ENCODE results near the gene RPTOR.
A peak's percentile ranks its signal among the peaks of the same experiment; 100 is the strongest.

The RPTOR gene

DNA sequence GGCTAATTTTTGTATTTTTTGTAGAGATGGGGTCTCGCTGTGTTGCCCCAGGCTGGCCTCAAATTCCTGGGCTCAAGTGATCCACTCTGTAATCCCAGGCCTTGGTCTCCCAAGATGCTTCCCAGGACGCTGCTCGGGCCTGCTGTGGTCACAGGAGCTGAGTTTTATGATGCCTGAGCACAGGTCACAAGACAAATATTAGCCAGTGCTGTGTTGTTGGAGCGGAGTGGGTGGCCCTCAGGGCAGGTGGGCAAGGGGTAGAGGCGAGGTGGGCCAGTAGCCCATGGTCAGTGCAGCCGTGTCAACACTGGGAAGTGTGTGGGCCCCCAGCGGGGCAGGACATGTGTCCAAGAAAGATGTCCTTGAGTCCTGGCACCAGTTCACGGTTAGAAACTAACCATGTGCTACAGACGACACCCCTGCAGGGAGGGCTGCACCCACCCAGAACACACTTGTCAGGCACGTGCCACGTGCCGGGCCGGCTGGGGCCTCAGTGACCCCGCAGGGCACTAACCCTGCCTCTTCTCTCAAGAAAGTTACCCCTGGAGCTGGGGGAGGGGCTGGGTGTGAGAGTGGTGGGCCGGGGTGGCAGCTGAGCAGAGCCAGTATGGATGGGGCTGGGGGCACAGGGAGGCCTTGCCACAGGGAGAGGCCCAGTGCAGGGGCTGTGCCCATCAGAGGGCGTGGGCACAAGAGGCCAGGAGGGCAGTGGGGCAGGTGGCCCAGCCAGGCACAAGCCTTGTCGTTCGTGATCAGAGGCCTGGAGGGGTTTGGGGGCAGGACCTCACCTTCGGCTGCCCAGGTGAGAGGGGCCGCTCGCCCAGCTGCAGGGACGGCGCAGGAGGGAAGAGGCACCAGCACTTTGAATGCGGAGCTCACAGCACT, 343.9 kb downstream of the RPTOR start:
- no peak for DNase-seq

DNA sequence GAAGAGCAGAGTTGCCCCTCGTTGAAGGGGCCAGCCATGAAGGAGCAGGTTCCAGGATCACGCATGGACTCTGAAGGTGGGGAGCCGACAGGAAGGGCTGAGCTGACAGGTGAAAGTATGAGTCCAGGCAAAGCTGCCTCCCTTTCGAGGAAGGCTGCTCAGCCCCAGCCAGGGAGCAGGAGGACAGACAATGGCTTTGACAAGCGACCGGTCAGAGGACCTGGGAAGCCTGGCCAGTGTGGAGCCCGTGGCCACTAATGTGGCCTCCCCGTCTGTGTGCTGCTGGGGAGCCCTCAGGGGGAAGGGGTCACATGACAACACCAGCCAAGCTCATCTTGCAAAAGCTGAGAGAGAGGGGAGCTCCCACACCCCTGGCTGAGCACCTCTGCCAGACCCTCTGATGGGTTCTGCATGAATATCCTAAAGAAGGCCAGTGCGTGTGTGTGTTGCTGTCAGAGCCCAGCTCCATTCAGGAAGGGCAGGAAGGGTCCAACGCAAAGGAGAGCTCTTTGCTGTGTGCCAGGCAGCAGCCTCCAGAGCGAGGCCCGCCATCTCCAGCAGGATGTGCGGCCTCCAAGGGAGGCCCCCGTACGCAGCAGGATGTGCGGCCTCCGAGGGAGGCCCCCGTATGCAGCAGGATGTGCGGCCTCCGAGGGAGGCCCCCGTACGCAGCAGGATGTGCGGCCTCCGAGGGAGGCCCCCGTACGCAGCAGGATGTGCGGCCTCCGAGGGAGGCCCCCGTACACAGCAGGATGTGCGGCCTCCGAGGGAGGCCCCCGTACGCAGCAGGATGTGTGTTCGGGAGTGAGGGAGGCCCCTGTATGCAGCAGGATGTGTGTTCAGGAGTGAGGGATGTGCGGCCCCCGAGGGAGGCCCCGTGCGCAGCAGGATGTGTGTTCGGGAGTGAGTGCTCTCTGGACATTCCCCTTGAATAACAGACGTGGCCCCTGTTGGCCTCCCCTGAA, 344.9 kb downstream of the RPTOR start:
- peak; percentile 96 to 97 for DNase-seq

DNA sequence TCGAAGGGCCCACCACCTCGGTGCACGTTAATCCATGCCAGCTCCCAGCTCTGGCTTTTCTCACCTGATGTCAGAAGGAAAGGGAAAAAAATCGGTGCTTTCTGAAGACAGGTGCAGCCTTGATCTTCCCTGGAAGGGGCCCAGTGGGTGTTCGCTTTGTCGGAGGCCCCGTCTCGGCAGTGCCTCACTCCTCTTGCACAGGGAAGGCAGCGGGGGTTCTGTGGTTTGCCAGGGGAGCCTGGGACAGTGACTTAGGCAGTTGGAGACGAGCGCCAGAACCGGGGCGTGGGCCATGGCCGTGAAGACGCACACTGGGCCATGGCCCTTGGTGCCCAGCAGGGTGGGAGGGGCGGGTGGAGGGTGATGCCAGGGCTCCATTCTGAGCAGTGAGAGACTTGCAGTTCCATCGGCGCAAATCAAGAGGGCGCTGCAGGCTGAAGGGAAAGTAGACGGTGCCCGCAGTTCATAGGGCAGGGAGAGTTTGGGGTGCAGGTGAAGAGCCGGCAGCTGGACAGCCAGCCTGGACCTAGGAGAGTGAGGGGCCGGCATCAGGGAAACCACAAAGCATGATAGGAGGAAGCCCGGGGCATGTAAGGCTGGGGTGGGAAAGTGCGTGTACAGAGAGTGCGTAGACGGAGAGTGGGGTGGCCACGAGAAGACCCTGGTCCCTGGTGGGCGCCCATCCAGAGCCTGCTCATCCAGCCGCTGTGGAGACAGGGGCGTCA, 345.7 kb downstream of the RPTOR start:
- peak; percentile 80 to 86 for DNase-seq

DNA sequence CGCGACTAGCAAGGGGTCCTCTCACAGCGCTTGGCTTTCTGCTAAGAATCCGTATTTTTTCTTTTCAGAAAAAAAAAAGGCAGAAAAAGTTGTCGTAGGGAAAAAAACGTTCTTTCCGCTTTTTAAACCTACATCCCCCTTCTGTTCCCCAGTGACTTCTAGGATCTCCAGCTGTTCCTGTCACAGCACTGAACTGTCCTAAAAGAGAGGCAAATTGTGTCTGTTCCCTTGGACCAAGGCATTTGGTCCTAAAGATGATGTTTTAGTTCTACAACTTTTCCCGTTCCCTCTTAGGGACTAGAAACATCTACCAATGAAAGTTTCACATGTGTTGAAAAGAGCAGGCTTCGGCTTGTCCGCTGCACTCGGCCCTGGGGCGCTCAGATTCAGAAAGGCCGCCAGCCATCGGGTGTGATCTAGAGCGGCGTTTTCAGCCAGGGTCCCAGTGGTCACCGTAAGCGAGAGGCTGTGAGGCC, 346.3 kb downstream of the RPTOR start:
- peak; percentile 50 to 53 for DNase-seq

DNA sequence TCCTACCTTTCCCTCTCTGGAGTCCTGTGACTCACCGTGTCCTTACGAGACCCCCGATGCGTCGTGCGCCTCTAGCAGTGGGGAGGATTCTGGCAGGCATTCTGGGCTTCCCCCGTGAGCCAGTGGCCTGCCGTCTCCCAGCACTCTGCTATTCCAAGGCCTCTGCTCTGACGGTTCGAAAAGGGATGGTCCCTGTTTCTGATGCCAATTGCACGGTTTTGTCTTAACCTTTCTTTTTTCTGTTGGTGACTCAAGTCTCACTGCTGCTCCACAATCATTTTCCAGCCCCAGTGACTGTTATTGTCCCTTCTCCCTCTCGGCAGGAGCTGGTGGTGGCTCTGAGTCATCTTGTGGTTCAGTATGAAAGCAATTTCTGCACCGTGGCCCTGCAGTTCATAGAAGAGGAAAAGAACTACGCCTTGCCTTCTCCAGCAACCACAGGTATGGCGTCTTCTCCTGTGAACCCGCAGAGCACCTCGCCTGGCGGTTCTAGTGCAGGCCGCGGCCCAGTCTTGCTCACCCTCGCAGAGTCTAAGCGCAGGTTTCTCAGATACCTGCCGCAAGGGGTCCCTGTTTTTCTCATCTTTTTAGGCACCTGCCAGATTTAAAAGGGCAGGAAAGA, 346.9 kb downstream of the RPTOR start:
- DNase-seq: peak; percentile 96

DNA sequence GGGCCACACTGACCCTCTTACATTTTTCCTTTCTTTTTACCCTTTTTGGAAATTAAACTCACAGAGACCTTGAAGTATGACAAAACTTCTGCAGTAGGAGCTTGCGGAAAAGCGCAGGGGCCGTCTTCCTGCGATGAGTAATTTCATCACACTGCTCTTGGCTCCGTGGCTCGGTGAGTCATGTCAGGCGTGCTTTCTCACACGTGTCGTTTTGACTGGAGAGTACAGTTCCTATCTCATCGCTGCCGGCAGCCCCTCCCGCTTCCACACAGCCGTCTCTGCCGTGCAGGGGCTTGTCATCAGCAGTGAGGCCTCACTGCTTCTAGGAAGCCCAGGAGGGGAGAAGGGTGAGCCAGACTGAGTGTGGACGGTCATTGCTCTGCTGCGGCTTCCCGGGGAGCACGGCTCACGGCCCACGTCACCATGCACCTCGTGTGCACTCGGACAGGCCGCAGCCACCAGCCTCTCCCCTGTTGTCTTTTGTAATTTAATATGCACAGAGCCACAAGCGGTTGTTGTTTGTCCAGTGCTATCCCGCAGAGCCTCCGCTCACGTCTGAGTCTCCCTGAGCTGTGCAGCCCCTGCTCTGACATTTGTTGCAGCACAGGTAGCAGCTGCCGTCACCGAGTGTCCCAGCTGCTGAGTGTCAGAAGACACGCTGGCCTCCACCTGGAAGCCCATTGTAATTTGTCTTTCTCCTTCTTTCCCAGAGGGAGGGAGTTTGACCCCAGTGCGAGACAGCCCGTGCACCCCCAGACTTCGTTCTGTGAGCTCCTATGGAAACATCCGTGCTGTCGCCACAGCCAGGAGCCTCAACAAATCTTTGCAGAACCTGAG, 347.6 kb downstream of the RPTOR start:
- DNase-seq: peak; percentile 99

DNA sequence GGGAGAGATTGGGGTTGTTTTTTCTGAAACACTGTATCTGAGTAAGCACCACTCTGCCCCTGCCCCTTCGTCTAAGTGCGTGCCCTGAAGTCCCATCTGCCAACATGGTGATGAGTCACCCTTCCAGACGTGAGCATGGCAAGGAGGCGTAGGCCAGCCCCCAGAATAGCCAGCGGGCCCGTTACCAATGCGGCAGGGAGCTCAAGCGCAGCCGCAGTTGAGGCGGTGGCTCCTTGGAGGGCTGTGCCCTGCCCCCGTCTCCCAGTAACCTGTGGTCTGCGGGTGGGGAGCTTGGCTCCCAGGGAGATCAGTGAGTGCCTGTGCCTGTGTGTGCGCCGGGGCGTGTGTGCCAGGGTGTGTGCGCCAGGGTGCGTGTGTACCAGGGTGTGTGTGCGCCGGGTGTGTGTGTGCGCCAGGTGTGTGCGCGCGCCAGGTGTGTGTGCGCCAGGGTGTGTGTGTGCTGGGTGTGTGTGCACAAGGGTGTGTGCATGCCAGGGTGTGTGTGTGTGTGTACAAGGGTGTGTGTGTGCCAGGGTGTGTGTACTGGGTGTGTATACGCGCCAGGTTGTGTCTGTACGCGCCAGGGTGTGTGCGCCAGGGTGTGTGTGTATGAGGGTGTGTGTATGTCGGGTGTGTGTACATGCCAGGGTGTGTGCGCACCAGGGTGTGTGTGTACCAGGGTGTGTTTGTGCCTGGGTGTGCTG, 348.4 kb downstream of the RPTOR start:
- peak; percentile 87 to 89 for DNase-seq

DNA sequence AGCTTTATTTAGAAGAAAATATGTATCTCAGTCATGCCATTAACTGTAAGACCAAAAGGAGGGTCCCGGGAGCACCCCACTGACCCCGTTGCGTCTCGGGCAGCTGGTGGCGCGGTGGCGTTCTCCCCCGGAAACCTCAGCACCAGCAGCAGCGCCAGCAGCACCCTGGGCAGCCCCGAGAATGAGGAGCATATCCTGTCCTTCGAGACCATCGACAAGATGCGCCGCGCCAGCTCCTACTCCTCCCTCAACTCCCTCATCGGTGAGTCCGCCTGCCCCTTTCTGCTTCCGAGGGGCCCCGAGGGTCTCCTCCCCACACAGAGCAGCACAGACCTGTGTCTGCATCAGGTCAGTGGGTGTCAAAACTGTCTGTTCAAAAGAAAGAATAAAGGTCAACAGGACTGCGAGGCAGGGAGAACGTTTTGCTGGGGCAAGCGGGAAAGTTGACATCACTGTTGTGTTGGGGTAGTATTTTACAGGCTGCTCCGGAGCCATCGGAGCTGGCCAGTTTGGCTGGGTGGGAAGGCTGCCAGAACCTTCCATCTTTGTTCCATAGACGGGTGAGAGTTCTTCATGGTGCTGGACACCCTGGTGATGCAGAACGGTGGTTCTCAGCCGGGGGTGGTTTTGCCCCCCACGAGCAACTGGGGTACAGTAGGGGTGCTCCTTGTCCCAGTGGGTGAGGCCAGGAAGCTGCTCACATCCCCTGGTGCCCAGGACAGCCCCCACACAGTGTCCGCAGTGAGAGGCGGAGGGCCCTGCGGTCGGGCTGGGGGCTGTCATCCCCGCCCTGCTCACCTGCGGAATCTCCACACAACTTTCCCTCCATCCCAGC, 349.2 kb downstream of the RPTOR start:
- DNase-seq: no peak

DNA sequence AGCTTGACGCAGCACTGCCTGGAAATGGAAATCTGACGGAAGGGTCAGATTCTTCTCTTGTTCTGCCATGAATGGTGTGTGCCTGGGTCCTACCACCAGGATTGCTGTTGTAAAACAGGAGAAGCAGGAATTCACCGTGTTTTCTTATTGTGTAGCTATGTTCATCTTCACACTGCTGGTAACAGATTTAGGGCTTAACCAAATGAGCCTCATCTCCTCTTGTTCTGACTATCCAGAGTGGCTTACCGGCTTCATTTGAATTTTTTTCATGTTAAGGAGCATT, 349.7 kb downstream of the RPTOR start:
- no peak for DNase-seq

DNA sequence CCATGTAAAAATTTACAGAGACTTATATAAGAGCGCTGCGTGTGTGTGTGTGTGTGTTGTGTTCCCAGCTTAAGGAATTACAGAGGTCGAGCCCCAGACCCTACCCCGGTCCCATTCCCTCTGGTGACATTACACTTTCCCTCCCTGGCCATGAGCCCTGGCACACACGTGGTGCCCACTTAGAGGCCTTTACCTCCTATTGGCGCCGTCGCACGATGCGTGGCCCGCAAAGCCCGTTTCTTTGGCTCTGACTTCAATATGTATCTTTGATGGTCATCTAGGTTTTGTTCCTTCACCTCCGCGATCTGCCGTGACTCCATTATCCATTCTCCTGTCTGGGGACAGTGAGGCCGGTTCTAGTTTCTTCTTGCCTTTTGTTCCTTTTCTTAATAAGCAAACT, 350.1 kb downstream of the RPTOR start:
- no peak for DNase-seq

DNA sequence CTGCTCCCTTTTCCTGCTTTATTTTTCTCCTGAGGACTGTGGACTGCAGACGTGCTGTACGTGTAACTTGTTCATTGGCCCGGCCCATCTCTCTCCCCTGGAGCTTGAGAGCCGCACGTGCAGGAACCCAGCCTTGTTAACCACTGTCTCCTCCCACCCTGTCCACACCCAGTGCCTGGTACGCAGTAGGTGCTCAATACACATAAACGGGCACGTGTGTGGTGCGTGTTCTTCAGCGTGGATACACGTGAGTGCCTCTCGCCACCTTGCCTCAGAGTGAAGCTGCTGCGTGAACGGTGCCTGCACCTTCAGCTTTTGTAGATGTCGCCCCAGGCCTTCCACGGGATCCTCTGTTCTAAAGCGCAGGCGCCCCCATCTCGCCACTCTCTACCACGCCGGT, 350.7 kb downstream of the RPTOR start:
- DNase-seq: no peak

DNA sequence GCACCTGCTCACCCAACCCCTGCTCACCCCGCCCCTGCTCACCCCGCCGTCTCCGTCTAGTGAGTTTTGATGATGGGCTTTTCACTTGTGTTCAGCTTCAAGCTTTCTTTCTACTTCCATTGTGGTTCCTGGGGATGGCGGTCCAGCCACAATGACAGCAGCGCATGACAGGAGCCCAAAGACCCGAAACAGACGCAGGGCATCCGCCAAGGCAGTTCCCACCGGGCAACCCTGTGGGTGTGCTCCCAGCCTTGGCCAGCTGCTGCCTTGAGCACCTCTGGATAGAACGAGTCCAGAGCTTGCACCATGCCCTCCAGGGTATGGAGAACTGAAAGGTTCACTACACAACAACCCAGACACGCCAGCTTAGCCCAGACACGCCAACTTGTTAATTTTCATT, 354.1 kb downstream of the RPTOR start:
- no peak for DNase-seq

DNA sequence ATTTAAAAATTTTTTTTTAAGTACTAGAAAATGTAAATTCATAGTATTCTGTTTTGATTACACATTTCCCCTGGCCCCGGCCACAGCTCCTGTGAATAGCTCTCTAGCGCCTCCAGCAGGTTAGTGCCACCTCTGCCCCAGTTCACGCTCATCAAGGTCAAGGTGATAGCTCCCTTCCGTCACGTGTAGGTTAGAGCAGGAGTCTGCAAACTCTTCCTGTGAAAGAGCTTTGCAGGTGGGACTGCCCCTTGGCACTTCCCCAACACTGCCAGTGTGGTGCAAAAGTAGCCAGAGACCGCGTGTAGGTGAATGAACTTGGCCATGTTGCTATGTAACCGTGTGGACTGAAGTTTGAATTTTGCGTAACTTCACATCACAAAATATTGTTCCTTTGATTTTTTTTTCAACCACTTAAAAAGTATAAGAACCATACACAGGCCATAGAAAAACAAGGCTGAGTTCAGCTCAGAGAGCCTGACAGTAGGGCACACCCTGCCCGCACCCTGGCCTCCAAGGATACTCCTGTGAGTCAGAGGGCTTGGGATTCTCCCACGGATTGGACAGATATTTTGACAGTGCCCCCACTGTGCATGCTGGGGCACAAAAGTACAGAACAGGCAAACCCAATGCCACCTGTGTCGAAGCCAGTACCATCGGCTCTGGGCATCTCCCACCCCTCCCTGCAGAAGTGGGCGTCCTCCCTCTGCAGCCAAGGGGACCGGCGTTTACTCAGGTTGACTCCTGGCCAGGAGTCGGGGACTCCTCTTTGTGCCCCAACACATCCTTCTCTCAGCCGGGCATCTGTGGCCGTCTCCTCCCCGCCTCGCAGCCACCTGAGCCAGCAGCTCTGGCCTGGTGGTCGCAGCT, 355.0 kb downstream of the RPTOR start:
- DNase-seq: peak; percentile 72 to 82

DNA sequence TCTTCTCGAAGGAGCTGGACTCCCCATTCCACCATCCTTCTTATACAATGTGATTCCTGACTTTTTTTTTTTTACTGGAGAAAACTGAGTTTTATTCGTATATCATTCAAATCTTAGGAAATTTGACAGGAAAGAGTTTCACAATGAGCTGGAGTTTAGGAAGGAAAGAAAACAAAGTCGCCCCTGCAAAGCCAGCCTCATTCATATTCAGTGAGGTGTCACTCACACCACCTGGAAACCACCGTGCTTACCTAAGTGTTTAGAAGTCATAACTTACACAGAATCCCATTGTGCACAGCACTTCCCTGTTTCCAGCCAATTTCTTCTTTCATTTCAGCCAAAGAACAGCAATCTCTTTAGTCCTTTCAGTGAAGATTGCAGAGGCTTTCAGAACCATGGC, 356.7 kb downstream of the RPTOR start:
- DNase-seq: no peak

DNA sequence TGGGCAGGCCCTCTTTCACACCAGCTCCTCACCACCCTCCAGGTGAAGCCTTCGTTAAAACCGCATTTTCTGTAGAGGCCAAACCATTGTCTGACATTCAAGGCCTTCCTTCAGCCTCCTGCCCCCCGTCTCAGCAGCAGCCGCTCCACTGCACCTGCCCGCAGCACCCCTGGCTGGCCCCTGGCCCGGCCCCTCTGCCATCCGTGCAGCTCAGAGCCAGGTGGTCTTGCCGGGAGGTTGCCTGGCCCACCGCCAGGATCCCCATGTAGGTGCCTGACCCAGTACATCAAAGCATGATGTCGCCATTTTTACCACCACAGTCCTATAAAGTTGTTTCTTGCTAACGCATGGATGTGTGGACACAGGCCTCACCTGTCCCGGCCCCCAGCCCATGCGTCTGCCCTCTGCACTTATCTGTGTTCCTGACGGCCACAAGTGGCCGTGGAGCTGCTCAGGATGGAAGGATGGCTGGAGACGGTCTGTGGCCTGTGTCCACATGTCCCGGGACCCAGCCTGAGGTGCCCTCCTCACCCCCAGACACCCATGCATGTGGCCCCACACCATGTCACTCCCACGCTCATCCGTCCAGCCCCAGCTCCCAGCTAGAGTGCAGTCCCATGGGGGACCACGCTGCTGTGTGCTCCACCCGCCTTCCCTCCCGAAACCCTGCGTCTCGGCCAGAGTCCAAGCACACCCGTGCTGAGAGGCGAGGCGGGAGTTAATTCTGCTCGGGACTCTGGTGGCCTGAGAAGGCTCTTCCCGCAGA, 357.7 kb downstream of the RPTOR start:
- DNase-seq: no peak

DNA sequence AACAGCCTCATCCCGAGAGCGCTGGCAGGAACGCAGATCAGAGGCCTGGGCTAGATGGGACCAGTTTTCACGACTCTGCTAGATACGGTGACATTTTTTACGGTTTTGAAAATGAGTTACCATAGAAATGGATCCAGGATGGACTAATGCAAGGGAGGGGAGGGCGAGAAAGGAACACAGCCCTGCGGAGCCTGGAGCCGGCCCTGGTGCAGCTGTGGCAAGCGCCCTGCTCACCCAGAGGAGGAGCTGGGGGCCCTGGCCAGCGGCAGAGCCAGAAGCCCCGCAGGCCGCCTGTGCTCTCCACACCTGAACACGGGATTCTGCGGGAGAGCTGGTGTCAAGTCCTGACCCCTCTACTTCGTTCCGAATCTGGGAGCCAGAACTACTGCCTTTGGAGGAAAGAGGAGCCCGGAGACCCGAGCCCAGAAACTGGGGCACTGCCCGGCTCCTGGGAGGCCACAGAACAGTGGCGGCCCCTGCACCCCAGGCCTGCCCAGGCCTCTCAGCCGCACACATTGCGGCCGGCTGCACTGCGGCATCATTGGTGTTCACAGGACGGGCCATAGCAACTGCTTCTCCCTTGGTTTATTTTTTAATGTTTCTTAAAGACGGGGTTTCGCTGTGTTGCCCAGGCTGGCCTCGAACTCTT, 358.4 kb downstream of the RPTOR start:
- DNase-seq: no peak

DNA sequence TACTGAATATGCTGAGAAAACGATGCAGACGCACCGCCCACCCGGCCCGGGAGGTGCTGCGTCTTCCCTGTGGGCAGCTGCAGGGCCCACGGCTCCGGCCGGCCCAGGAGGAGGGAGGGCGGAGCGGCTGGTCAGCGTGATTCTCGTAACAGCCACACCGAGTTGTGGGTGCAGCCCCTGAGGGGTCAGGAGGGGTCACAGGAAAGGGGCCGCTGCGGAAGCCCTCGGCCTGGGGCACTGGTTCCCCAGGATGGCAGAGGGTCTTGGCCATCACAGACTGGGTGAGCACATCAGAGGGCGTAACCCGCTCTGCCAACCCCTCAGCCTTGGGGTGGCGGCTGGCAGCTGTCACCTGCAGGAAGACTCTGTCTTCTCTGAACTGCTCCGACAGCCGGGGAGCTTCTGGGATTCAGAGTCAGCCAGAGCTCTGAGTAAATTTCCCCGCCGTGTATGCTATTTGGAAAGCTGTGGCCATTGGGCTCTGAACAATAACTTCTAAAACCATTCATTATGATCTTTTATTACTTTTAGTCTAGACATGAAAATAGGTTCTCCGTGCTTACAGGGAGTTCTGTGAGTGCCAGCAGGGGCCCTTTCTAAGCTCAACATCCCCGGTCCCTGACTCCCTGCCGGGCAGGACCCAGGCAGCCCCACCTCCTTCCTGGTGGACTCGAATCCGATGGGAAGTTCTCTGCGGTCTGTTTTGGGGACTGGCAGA, 359.6 kb downstream of the RPTOR start:
- no peak for DNase-seq

Data from Kasumi-1 (cell line).